HepG2 (cell line): ENCODE results near the gene KLRD1. TPM values are rescaled to one million over a fixed set of nuclear protein-coding genes. Genes with fewer than 3 reads are reported as not detected.

Source experiments
- CAMTA2 ChIP-seq: sonication (generic); formaldehyde crosslinking; IDR thresholded peaks from 2 replicates; pipeline ENCODE4 v1.4.0; 2020; ENCODE audit warnings: mild to moderate bottlenecking, missing genetic modification reagents, borderline replicate concordance
- CBX2 ChIP-seq, 2 experiments: fragments of 200-600 bp in 1 of 2; sonication (generic); formaldehyde crosslinking in 1 of 2; IDR thresholded peaks; 2 replicates each; pipeline versions ENCODE4 v1.7.0 to v1.8.1; 2018 to 2022; ENCODE audit warnings: low read depth in 2 of 2, low read length in 1 of 2, mild to moderate bottlenecking in 1 of 2, missing genetic modification reagents in 1 of 2
- ELF1 ChIP-seq: sonication (generic); formaldehyde crosslinking; IDR thresholded peaks from 2 replicates; pipeline ENCODE4 v1.4.0; 2020; ENCODE audit warnings: missing genetic modification reagents
- HMGA1 ChIP-seq: sonication (generic); formaldehyde crosslinking; conservative IDR thresholded peaks from 2 replicates; pipeline ENCODE4 v1.4.0; 2020; ENCODE audit warnings: missing genetic modification reagents
- JUN ChIP-seq: sonication (generic); formaldehyde crosslinking; IDR thresholded peaks from 2 replicates; pipeline ENCODE4 v1.4.0; 2020; ENCODE audit warnings: mild to moderate bottlenecking, missing genetic modification reagents
- KDM5B ChIP-seq: sonication (generic); formaldehyde crosslinking; IDR thresholded peaks from 2 replicates; pipeline ENCODE4 v1.4.0; 2020; ENCODE audit warnings: missing genetic modification reagents, mild to moderate bottlenecking, borderline replicate concordance
- KMT2B ChIP-seq: IDR thresholded peaks from 2 replicates; pipeline ENCODE4 v1.6.1; 2016; ENCODE audit warnings: missing genetic modification reagents, missing compliant biosample characterization
- MXD4 ChIP-seq: IDR thresholded peaks from 2 replicates; pipeline ENCODE4 v1.6.1; 2016; ENCODE audit warnings: mild to moderate bottlenecking, missing biosample characterization, missing genetic modification reagents
- MYPOP ChIP-seq: sonication (generic); formaldehyde crosslinking; IDR thresholded peaks from 2 replicates; pipeline ENCODE4 v1.8.1; 2023; ENCODE audit warnings: mild to moderate bottlenecking, moderate library complexity, missing genetic modification reagents
- NBN ChIP-seq: fragments of 450-650 bp; conservative IDR thresholded peaks from 2 replicates; pipeline ENCODE4 v1.6.1; 2017
- REXO4 ChIP-seq: sonication (generic); formaldehyde crosslinking; IDR thresholded peaks from 2 replicates; pipeline ENCODE4 v1.8.0; 2022; ENCODE audit warnings: missing genetic modification reagents, mild to moderate bottlenecking, borderline replicate concordance
- SKI ChIP-seq: fragments of 450-650 bp; IDR thresholded peaks from one replicate; pipeline ENCODE4 v1.6.1; 2018; ENCODE audit warnings: mild to moderate bottlenecking; ENCODE audit not compliant: partially characterized antibody
- TAF1 ChIP-seq: sonication (generic); formaldehyde crosslinking; IDR thresholded peaks from 2 replicates; pipeline ENCODE4 v1.4.0; 2020; ENCODE audit warnings: missing genetic modification reagents
- THAP11 ChIP-seq: IDR thresholded peaks from 2 replicates; pipeline ENCODE4 v1.6.1; 2016; ENCODE audit warnings: missing biosample characterization, missing genetic modification reagents
- ZFY ChIP-seq: sonication (generic); formaldehyde crosslinking; IDR thresholded peaks from 2 replicates; pipeline ENCODE4 v1.4.0; 2020; ENCODE audit warnings: missing genetic modification reagents
- ZNF501 ChIP-seq: sonication (generic); formaldehyde crosslinking; IDR thresholded peaks from 2 replicates; pipeline ENCODE4 v1.5.1; 2020; ENCODE audit warnings: mild to moderate bottlenecking, moderate library complexity, missing genetic modification reagents
- ZNF558 ChIP-seq: sonication (generic); formaldehyde crosslinking; IDR thresholded peaks from 2 replicates; pipeline ENCODE4 v1.9.0; 2022; ENCODE audit warnings: mild to moderate bottlenecking, missing genetic modification reagents, borderline replicate concordance
- ZNF589 ChIP-seq: sonication (generic); formaldehyde crosslinking; conservative IDR thresholded peaks from 2 replicates; pipeline ENCODE4 v1.8.0; 2022; ENCODE audit warnings: mild to moderate bottlenecking, moderate library complexity, missing genetic modification reagents
- ZNF607 ChIP-seq: sonication (generic); formaldehyde crosslinking; IDR thresholded peaks from 2 replicates; pipeline ENCODE4 v1.5.1; 2020; ENCODE audit warnings: missing genetic modification reagents, mild to moderate bottlenecking, borderline replicate concordance
- ZNF644 ChIP-seq: IDR thresholded peaks from 2 replicates; pipeline ENCODE4 v1.6.1; 2016; ENCODE audit warnings: low read depth
- ZNF674 ChIP-seq: sonication (generic); formaldehyde crosslinking; IDR thresholded peaks from 2 replicates; pipeline ENCODE4 v1.5.0; 2020; ENCODE audit warnings: low read depth, mild to moderate bottlenecking, missing genetic modification reagents
- ZNF687 ChIP-seq: sonication (generic); formaldehyde crosslinking; IDR thresholded peaks from 2 replicates; pipeline ENCODE4 v1.5.1; 2020; ENCODE audit warnings: mild to moderate bottlenecking, missing genetic modification reagents, moderate library complexity
- ZNF709 ChIP-seq: sonication (generic); formaldehyde crosslinking; IDR thresholded peaks from 2 replicates; pipeline ENCODE4 v1.5.0; 2020; ENCODE audit warnings: mild to moderate bottlenecking, missing genetic modification reagents
- ZNF720 ChIP-seq: sonication (generic); formaldehyde crosslinking; IDR thresholded peaks from 2 replicates; pipeline ENCODE4 v1.4.0; 2020; ENCODE audit warnings: missing genetic modification reagents
- polyA plus RNA-seq, 8 experiments: library from polyadenylated mRNA; depleted of rRNA in 3 of 8; stranded (reverse) in 7 of 8; unstranded in 1 of 8; fragments of >200 nt; fragmentation: Illumina TruSeq in 4 of 8; extraction: Trizol in 4 of 8; gene quantifications; 2 replicates each; pipeline versions ENCODE4 v1.2.1 to v1.2.3, GENCODE V29; 2011 to 2016; ENCODE audit warnings: low read depth in 4 of 8, missing spikeins in 1 of 8, mixed read lengths in 1 of 8; ENCODE audit not compliant: insufficient read depth in 1 of 8
- total RNA-seq, 5 experiments: library from RNA; depleted of rRNA; stranded (reverse); fragments of >200 nt; fragmentation: Illumina TruSeq; extraction: Trizol; gene quantifications; 2 replicates each; pipeline ENCODE4 v1.2.3, GENCODE V29; 2016; ENCODE audit warnings: low read depth in 1 of 5

The KLRD1 gene
- total and polyA plus RNA-seq, 2 of the 13 experiments (the other 11 are each of a cell fraction or from before 2014, with no cell fraction given): 0.01 TPM; not detected in 1

- no peak for TF ChIP-seq ZNF720 (CRISPR knock-in tag)
- TF ChIP-seq ZNF607 (CRISPR knock-in tag): 0 out of 2 replicates have a peak, but pooled peaks have one; percentile 24
- TF ChIP-seq KMT2B (CRISPR knock-in tag): peak; percentile 30; the same call in 1 of the 2 replicates
- TF ChIP-seq MXD4 (CRISPR knock-in tag): 0 out of 2 replicates have a peak, but pooled peaks have one; percentile 33
- TF ChIP-seq ZNF501 (CRISPR knock-in tag): peak; percentile 43; the same call in 1 of the 2 replicates
- no peak for TF ChIP-seq HMGA1 (CRISPR knock-in tag)
- no peak for TF ChIP-seq REXO4 (CRISPR knock-in tag)
- TF ChIP-seq ZFY (CRISPR knock-in tag): peak; percentile 53
- TF ChIP-seq ZNF687: peak; percentile 48; the same call in 1 of the 2 replicates
- peak; percentile 49; the same call in 1 of the 2 replicates for TF ChIP-seq ZNF644
- no peak for TF ChIP-seq ZNF674 (CRISPR knock-in tag)
- TF ChIP-seq ZNF709 (CRISPR knock-in tag): peak; percentile 64; the same call in 1 of the 2 replicates
- peak; percentile 21; the same call in 1 of the 2 replicates for TF ChIP-seq KDM5B (CRISPR knock-in tag)
- TF ChIP-seq ZNF558: no peak
- TF ChIP-seq THAP11 (CRISPR knock-in tag): peak; percentile 41
- peak; percentile 48 for TF ChIP-seq TAF1 (CRISPR knock-in tag)
- no peak for TF ChIP-seq NBN
- no peak for TF ChIP-seq SKI
- 0 out of 2 replicates have a peak, but pooled peaks have one; percentile 31 for TF ChIP-seq CAMTA2 (CRISPR knock-in tag)
- TF ChIP-seq ZNF589 (CRISPR knock-in tag): no peak
- 0 out of 2 replicates have a peak, but pooled peaks have one; percentile 28 for TF ChIP-seq ELF1 (CRISPR knock-in tag)
- 0 out of 2 replicates have a peak, but pooled peaks have one; percentile 49 for TF ChIP-seq JUN (CRISPR knock-in tag)
- TF ChIP-seq MYPOP (CRISPR knock-in tag): no peak
- no peak for TF ChIP-seq CBX2 (IDR thresholded peaks at IDR 0.05; ENCODE audit: low read depth, low read length)
- TF ChIP-seq CBX2 (CRISPR knock-in tag; IDR thresholded peaks at IDR 0.05; ENCODE audit: low read depth): no peak
These were observed 56.5 kb downstream of the KLRD1 start (continued) for GRCh38 chr12:10363914-10364814.
